HS-27A (cell line): ENCODE results near the gene FAF2.
"Not testable (repeated sequence)": the region's sequence is repeated elsewhere in the genome, so short reads cannot be mapped to it uniquely, and the experiment has no call there.

Experiments used
- DNase-seq: peaks from one replicate; pipeline ENCODE4 v3.0.0-alpha.2; 2012; ENCODE audit warnings: low read depth, missing footprints

Gene FAF2

GRCh38 chr5:176545388-176545736 is 97.2 kb downstream of the FAF2 start:
- no peak for DNase-seq

- DNase-seq: no peak
Measured at GRCh38 chr5:176545737-176546509, 97.7 kb downstream of the FAF2 start.

GRCh38 chr5:176547802-176548201 is 99.6 kb downstream of the FAF2 start:
- no peak for DNase-seq

- no peak for DNase-seq
Measured at GRCh38 chr5:176548967-176549444, 100.8 kb downstream of the FAF2 start, which contains the start of gene CDHR2. Gene CDHR2, plus strand, starts transcription at chr5:176549342. Its CDS starts 16,011 bp downstream, at chr5:176565353.

GRCh38 chr5:176549871-176550270 is 101.7 kb downstream of the FAF2 start:
- no peak for DNase-seq

- DNase-seq: no peak
Measured at GRCh38 chr5:176550275-176550831, 102.2 kb downstream of the FAF2 start.

- DNase-seq: not testable (repeated sequence)
Measured at GRCh38 chr5:176550937-176551336, 102.8 kb downstream of the FAF2 start.

- DNase-seq: no peak
Measured at GRCh38 chr5:176552332-176552869, 104.2 kb downstream of the FAF2 start.

GRCh38 chr5:176553260-176554085 is 105.3 kb downstream of the FAF2 start:
- no peak for DNase-seq

GRCh38 chr5:176557846-176558245 is 109.7 kb downstream of the FAF2 start:
- DNase-seq: no peak
